Loucy (cell line): Measurements from ENCODE around the gene LRRC75B.

ENCODE experiments used
- H2AFZ ChIP-seq: fragments of 200-600 bp; sonication (generic); 2 replicates; pipeline ENCODE4 v1.6.0; 2016; ENCODE audit warnings: antibody characterized with exemption, mild to moderate bottlenecking, low read length, moderate library complexity
- H3F3A ChIP-seq: fragments of 200-600 bp; 2 replicates; pipeline ENCODE4 v1.6.0; 2016; ENCODE audit warnings: antibody characterized with exemption, low read depth, mild to moderate bottlenecking
- H3K27me3 ChIP-seq: fragments of 200-600 bp; sonication (generic); 2 replicates; pipeline ENCODE4 v1.6.1; 2014; ENCODE audit warnings: low read length, mild to moderate bottlenecking; ENCODE audit not compliant: insufficient read depth, poor library complexity, severe bottlenecking
- H3K36me3 ChIP-seq: fragments of 200-600 bp; sonication (generic); 2 replicates; pipeline ENCODE4 v1.6.1; 2016; ENCODE audit warnings: low read length; ENCODE audit not compliant: insufficient read depth
- H3K4me1 ChIP-seq: fragments of 200-600 bp; sonication (generic); 2 replicates; pipeline ENCODE4 v1.5.1; 2014; ENCODE audit warnings: low read length, mild to moderate bottlenecking; ENCODE audit not compliant: insufficient read depth, poor library complexity, severe bottlenecking
- H3K4me2 ChIP-seq: fragments of 200-600 bp; sonication (generic); 2 replicates; pipeline ENCODE4 v1.6.0; 2014; ENCODE audit warnings: antibody characterized with exemption, low read length, low read depth, mild to moderate bottlenecking; ENCODE audit not compliant: poor library complexity, severe bottlenecking
- H3K4me3 ChIP-seq: fragments of 200-600 bp; sonication (generic); 2 replicates; pipeline ENCODE4 v1.5.1; 2014; ENCODE audit warnings: low read length, mild to moderate bottlenecking, mixed read lengths; ENCODE audit not compliant: poor library complexity, severe bottlenecking
- H3K79me2 ChIP-seq: fragments of 200-600 bp; sonication (generic); 2 replicates; pipeline ENCODE4 v1.6.1; 2014; ENCODE audit warnings: low read length; ENCODE audit not compliant: insufficient read depth
- H3K9ac ChIP-seq: fragments of 200-600 bp; sonication (generic); 2 replicates; pipeline ENCODE4 v1.6.0; 2014; ENCODE audit warnings: mild to moderate bottlenecking, low read depth, low read length, moderate library complexity; ENCODE audit not compliant: poor library complexity, severe bottlenecking
- H3K9me2 ChIP-seq: fragments of 200-600 bp; sonication (generic); replicated peaks from 2 replicates; pipeline ENCODE4 v1.6.1; 2016; ENCODE audit warnings: low read depth, low read length, mixed read lengths
- H3K9me3 ChIP-seq: fragments of 200-600 bp; sonication (generic); 2 replicates; pipeline ENCODE4 v1.6.1; 2014; ENCODE audit warnings: mild to moderate bottlenecking, antibody characterized with exemption, low read length, low read depth; ENCODE audit not compliant: insufficient read depth
- H4K20me1 ChIP-seq: fragments of 200-600 bp; sonication (generic); 2 replicates; pipeline ENCODE4 v1.6.0; 2014; ENCODE audit warnings: antibody characterized with exemption, low read length, mild to moderate bottlenecking; ENCODE audit not compliant: insufficient read depth, poor library complexity, severe bottlenecking
- EZH2phosphoT487 ChIP-seq: fragments of 200-600 bp; IDR thresholded peaks from 2 replicates; pipeline ENCODE4 v1.6.1; 2018; ENCODE audit warnings: antibody characterized with exemption, mild to moderate bottlenecking, moderate library complexity, borderline replicate concordance
- TF ChIP-seq, protein P1 (sequence below): fragments of 200-600 bp; sonication (generic); conservative IDR thresholded peaks from 2 replicates; pipeline ENCODE4 v1.5.1; 2014; ENCODE audit warnings: mild to moderate bottlenecking, antibody characterized with exemption, low read length

LRRC75B gene

DNA sequence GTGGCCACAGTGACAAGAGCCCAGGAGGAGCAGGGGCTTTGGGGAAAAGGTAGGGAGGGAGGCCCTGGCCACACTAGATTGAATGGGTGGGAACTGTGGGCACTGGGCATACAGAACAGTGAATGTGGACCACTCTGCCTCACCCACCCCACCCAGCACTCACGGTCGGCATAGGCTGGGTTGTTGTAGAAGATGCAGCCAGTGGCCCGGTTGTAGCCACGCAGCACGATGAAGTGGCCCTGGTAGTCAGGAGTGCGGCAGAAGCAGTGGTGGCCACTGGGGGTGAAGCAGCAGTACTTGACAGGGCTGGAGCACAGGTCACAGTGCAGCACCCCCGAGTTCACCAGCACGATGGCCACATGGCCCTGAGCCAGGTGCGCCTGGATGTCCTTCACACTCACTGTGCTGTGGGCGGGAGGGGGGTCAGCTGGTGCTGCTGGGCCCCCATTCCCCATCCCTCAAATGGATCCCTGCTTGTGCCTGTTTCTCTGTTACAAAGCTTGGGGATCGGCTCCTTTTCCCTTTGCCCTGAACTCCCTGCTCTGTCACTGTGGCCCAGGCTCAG is 49.1 kb downstream of the LRRC75B start:
- Histone ChIP-seq H3K9ac (no peak overlapping the region), H4K20me1 (no peaks in the 10 kb centered on the region), H3K9me3 (no peaks in the 10 kb centered on the region), H3K79me2 (peaks cover 5% of the 10 kb centered on the region; the same call in 1 of the 2 replicates), H3K4me2 (no peak overlapping the region), H3K4me1 (no peaks in the 10 kb centered on the region), H3K36me3 (peaks cover 78% of the 10 kb centered on the region; the same call in 1 of the 2 replicates), H3K27me3 (no peaks in the 10 kb centered on the region), H3K4me3 (no peak overlapping the region), H2AFZ (no peak overlapping the region), H3K9me2 (no peaks in the 10 kb centered on the region), H3F3A (no peaks in the 10 kb centered on the region)
- TF ChIP-seq EZH2phosphoT487: no peak
- TF ChIP-seq, protein P1, sequence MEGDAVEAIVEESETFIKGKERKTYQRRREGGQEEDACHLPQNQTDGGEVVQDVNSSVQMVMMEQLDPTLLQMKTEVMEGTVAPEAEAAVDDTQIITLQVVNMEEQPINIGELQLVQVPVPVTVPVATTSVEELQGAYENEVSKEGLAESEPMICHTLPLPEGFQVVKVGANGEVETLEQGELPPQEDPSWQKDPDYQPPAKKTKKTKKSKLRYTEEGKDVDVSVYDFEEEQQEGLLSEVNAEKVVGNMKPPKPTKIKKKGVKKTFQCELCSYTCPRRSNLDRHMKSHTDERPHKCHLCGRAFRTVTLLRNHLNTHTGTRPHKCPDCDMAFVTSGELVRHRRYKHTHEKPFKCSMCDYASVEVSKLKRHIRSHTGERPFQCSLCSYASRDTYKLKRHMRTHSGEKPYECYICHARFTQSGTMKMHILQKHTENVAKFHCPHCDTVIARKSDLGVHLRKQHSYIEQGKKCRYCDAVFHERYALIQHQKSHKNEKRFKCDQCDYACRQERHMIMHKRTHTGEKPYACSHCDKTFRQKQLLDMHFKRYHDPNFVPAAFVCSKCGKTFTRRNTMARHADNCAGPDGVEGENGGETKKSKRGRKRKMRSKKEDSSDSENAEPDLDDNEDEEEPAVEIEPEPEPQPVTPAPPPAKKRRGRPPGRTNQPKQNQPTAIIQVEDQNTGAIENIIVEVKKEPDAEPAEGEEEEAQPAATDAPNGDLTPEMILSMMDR: no peak

DNA sequence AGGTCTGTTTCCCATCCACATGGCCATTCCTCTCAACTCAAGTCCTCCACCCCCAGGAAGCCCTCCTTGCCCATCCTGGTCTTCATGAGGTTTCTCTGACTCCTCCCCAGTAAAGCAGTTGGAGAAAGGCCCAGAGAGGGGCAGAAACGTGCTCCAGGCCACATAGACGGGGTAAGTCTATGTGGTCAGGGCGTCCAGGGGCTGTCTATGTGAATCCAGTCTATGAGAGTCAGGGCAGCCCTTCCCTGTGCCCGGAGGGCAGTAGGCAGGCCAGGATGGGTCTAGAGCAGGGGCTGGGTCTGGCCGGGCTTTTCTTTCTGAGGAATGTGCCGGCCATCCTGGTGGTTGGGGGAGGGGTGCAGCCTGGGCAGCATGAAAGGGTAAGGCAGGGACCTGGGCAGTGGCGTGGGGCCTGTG is 49.7 kb downstream of the LRRC75B start:
- Histone ChIP-seq H3K36me3 (peaks cover 74% of the 10 kb centered on the region; the same call in 1 of the 2 replicates), H3K79me2 (no peaks in the 10 kb centered on the region; the same call in 1 of the 2 replicates), H3K27me3 (no peaks in the 10 kb centered on the region), H3K9me2 (no peaks in the 10 kb centered on the region), H3K9ac (no peak overlapping the region), H2AFZ (no peak overlapping the region), H3K9me3 (no peaks in the 10 kb centered on the region), H3K4me2 (no peak overlapping the region), H3K4me1 (no peaks in the 10 kb centered on the region), H4K20me1 (no peaks in the 10 kb centered on the region), H3K4me3 (no peak overlapping the region), H3F3A (no peaks in the 10 kb centered on the region)
- TF ChIP-seq, protein P1: no peak
- TF ChIP-seq EZH2phosphoT487: no peak

GRCh38 chr22:24542641-24543040 is 50.2 kb downstream of the LRRC75B start:
- H3K79me2 ChIP-seq: no peaks in the 10 kb centered on the region
- H3K9ac ChIP-seq: no peak overlapping the region
- H3K9me3 ChIP-seq: no peaks in the 10 kb centered on the region
- H4K20me1 ChIP-seq: no peaks in the 10 kb centered on the region
- H3K4me3 ChIP-seq: no peak overlapping the region
- no peaks in the 10 kb centered on the region for H3F3A ChIP-seq
- no peaks in the 10 kb centered on the region for H3K4me1 ChIP-seq
- TF ChIP-seq, protein P1: no peak
- TF ChIP-seq EZH2phosphoT487: no peak
- peaks cover 68% of the 10 kb centered on the region; the same call in 1 of the 2 replicates for H3K36me3 ChIP-seq
- no peaks in the 10 kb centered on the region for H3K27me3 ChIP-seq
- no peak overlapping the region for H3K4me2 ChIP-seq
- H2AFZ ChIP-seq: no peak overlapping the region
- no peaks in the 10 kb centered on the region for H3K9me2 ChIP-seq
